HS-27A (cell line): Measurements from ENCODE around the gene NLGN1.

ENCODE experiments used
- DNase-seq: peaks from one replicate; pipeline ENCODE4 v3.0.0-alpha.2; 2012; ENCODE audit warnings: low read depth, missing footprints

NLGN1 gene

GRCh38 chr3:173913397-173913796 is 515.9 kb downstream of the NLGN1 start:
- DNase-seq: no peak

- DNase-seq: no peak
Measured at GRCh38 chr3:173913974-173914421, 516.5 kb downstream of the NLGN1 start.

- no peak for DNase-seq
Measured at GRCh38 chr3:173916799-173917198, 519.3 kb downstream of the NLGN1 start.

GRCh38 chr3:173920386-173920785 is 522.8 kb downstream of the NLGN1 start:
- no peak for DNase-seq

- no peak for DNase-seq
Measured at GRCh38 chr3:173921732-173922131, 524.2 kb downstream of the NLGN1 start.

- no peak for DNase-seq
Measured at GRCh38 chr3:173923204-173923603, 525.7 kb downstream of the NLGN1 start.

- no peak for DNase-seq
Measured at GRCh38 chr3:173930251-173930650, 532.7 kb downstream of the NLGN1 start.

- DNase-seq: no peak
Measured at GRCh38 chr3:173932624-173933023, 535.1 kb downstream of the NLGN1 start.

- DNase-seq: no peak
Measured at GRCh38 chr3:173933113-173933512, 535.6 kb downstream of the NLGN1 start.

GRCh38 chr3:173936316-173936715 is 538.8 kb downstream of the NLGN1 start:
- DNase-seq: no peak

GRCh38 chr3:173938159-173938558 is 540.6 kb downstream of the NLGN1 start:
- no peak for DNase-seq

GRCh38 chr3:173938616-173939015 is 541.1 kb downstream of the NLGN1 start:
- DNase-seq: no peak

- no peak for DNase-seq
Measured at GRCh38 chr3:173939331-173939730, 541.8 kb downstream of the NLGN1 start.

GRCh38 chr3:173943264-173943663 is 545.7 kb downstream of the NLGN1 start:
- DNase-seq: no peak

- DNase-seq: no peak
Measured at GRCh38 chr3:173945170-173945569, 547.6 kb downstream of the NLGN1 start.

GRCh38 chr3:173945806-173946205 is 548.3 kb downstream of the NLGN1 start:
- DNase-seq: no peak

- DNase-seq: no peak
Measured at GRCh38 chr3:173954647-173955046, 557.1 kb downstream of the NLGN1 start.

- no peak for DNase-seq
Measured at GRCh38 chr3:173957646-173958045, 560.1 kb downstream of the NLGN1 start.

GRCh38 chr3:173958805-173959204 is 561.3 kb downstream of the NLGN1 start:
- DNase-seq: no peak

GRCh38 chr3:173970281-173970680 is 572.7 kb downstream of the NLGN1 start:
- no peak for DNase-seq

- DNase-seq: no peak
Measured at GRCh38 chr3:173976281-173976680, 578.7 kb downstream of the NLGN1 start.

- no peak for DNase-seq
Measured at GRCh38 chr3:173977747-173978146, 580.2 kb downstream of the NLGN1 start.

- DNase-seq: no peak
Measured at GRCh38 chr3:173983343-173983742, 585.8 kb downstream of the NLGN1 start.

GRCh38 chr3:173986861-173987410 is 589.4 kb downstream of the NLGN1 start:
- no peak for DNase-seq

GRCh38 chr3:173988909-173989308 is 591.4 kb downstream of the NLGN1 start:
- DNase-seq: no peak
